Left lobe of liver (tissue), 2 donors: Measurements from ENCODE around the gene PCP2. TPM values are rescaled to one million over a fixed set of nuclear protein-coding genes. Genes with fewer than 3 reads are reported as not detected.
A peak's percentile ranks its signal among the peaks of the same experiment; 100 is the strongest.
"Not testable (repeated sequence)": the region's sequence is repeated elsewhere in the genome, so short reads cannot be mapped to it uniquely, and the experiment has no call there.

Experiments used
- ATAC-seq: fragments of 200-7000 bp; cut with Tn5 transposase; one replicate; pipeline ENCODE4 v1.9.1; 2020; ENCODE audit warnings: mild to moderate bottlenecking, moderate library complexity
- DNase-seq: peaks from one replicate; pipeline ENCODE4 v3.0.0-alpha.2; 2020; ENCODE audit warnings: low spot score
- total RNA-seq: library from RNA; stranded (reverse); gene quantifications from one replicate; pipeline ENCODE4 v1.2.1, GENCODE V29; 2021
- donor health status: DM: no; HTN: no; CAD: no; lungs with moderate emphysema.
- donor health status: DM: no; HTN: yes; CAD: no.

PCP2 gene
- total RNA-seq, 1 donor from 2014 or later, result 1.7 TPM

DNA sequence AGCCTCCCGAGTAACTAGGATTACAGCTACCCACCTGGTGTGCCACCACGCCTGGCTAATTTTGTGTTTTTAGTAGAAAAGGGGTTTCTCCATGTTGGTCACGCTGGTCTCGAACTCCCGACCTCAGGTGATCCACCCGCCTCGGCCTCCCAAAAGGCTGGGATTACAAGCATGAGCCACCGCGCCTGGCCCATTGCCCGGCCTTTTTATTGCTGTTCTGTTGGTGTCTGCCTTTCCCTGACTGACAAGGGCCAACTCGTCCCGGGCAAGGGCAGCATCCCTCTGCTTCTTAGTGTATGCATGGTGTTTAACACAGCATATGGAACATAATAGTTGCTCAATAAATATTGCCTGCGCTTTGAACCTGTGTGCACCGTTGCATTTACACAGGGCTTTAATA, 29.1 kb upstream of the PCP2 start:
- ATAC-seq (no peak), DNase-seq (no peak)

DNA sequence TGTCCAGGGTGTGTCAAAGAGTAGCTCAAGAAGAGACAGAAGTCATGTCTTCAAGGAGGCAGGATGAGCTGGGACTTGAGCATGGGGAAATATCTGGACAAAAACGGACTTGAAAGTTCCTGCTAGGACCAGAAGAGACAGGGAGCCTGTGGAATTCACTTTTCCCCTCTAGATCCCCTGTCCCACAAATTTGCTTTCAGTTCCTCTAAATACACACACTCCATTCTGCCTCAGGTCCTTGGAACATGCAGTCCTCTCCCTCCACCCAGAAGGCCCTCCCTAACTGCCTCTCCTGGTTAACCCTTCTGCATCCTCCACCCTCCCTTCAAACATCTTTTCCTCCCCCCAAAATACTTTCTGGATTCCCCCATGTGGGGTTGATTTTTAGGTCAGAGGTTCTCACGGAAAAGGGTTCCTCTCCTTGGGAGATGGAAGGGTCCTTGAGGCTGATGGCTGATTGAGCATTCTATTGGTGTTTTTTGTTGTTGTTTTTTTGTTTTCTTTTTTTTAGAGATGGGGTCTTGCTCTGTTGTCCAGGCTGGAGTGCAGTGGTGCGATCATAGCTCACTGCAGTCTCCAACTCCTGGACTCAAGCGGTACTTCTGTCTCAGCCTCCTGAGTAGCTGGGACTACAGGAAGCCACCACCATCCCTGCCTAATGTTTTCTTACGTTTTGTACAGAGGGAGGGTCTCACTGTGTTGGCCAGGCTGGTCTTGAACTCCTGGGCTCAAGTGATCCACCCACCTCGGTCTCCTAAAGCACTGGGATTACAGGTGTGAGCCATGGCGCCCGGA, 28.4 kb upstream of the PCP2 start:
- ATAC-seq, result no peak
- DNase-seq, result no peak

DNA sequence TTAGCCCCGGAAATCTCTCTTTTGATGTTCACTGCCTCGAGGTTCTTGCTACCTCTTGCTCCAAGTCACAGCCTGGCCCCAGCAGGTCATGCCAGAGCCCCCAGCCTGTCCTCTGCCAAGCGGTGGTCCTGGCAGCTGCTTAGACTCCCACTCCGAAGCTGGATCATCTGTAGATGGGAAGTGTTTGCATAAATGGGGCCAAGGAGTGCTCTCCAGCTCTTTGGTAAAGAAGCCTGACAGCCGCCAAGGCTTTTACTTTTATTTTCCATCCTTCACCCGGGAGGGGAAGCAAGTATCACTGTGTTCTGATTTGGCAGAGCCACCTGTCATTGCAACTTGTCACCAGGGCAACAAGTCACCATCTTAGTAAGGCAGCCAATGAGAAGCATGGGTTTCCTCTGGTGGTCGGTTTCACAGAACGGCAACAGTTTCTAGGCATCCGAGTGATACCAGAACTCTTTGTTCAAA, 24.7 kb upstream of the PCP2 start:
- ATAC-seq, result no peak
- DNase-seq, result no peak

DNA sequence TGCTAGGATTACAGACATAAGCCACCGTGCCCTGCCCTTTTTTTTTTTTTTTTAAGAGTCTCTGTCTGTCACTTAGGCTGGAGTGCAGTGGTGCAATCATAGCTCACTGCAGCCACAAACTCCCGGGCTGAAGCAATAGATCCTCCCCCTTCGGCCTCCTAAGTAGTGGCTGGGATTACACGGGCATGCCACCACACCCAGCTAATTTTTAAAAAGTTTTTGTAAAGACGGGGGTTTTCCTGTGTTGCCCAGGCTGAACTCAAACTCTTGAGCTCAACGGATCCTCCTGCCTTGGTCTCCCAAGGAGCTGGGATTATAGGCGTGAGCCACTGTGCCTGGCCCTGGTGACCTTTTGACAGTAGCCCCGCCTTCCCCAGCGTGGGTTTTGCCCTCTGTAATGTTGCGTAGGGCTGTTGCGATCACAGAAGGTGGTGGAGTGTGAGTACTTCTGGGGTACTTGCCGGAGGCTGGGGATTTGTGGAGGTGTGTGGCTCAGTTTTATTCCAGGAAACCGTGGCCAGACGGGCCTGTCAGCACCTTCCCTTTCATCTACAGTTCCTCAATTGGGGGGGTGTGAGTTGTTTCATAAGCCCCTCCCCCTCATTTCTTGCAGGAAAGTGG, 23.7 kb upstream of the PCP2 start:
- DNase-seq (peak; percentile 48), ATAC-seq (peak; percentile 78)

DNA sequence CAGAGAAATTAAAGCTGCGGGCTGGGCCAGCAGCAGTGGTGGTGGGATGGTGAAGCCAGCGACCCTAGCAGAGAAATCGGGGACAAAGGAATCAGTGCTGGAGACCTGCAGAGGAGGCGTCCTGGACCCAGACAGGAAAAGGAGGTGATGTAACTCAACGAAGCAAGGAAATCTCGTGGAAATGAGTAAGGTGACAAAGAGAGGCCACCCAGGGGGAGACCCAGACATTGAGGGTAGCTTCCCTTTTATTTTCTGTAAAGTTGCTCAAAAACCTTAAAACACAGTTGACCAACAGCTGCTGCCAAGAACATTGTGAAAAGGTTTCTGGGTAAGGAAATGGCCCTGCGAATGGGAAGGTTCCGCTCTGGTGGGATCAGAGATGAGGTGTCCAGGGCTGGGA, 22.1 kb upstream of the PCP2 start:
- DNase-seq (no peak), ATAC-seq (no peak)

DNA sequence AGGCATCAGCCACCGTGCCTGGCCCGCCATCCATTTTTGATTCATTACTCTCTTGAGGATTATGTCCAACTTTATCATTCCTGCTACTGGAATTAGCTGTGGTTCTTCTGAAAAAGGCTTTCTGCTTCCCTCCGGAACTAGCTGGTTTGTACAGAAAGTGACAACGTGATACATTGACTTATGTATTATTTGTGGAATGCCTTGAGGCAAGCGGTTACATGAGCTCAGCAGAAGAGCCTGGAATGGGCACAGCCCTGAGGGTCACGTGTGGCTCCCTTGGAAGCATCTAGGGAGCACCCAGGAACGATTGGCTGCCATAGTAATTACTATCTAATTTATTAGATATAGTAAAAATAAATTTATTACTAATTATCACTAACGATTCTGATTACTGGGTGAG, 20.9 kb upstream of the PCP2 start:
- ATAC-seq (no peak), DNase-seq (no peak)

DNA sequence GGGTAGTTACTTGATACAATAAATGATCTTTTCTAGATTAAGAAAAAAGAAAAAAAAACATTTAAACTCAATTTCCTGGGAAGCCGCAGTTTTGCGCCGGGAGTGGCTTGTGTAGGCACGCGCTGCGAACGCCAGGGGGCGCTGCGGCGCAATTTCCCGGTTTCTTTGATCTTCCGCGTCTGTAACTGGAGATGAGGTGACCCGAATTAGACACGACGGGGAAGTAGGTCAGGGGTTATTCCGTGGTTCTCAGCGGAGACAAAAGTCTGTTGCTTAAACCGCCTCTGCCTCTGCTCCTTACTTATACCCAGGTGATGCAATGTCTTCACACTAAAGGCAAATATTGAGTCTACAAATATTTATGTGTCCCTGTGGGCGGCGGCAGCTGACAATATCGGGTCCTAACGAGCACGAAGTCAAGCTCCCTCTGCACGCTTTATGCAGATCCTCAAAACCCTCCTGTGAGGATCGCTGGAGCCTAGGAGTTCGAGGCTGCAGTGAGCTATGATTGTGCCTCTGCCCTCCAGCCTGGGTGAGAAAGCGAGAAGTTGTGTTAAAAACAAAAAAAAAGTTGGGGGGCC, 18.6 kb upstream of the PCP2 start:
- DNase-seq (peak; percentile 89), ATAC-seq (peak; percentile 95)

DNA sequence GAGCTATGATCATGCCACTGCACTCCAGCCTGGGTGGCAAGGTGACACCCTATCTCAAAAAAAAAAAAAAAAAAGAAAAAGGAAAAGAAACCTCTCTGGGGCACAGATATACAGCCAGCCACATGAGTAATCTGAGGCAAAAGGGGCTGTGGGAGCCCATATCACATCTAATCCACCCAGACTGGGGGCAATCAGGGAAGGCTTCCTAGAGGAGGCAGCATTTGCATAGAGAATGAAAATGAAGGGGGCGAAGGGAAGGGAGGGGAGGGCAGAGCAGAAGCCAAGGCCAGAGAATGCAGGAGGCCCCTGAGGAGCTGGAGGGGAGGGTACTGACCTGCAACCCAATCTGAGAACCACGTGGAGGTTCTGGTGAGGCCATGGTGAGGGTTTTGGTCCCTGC, 16.6 kb upstream of the PCP2 start:
- ATAC-seq, result no peak

DNA sequence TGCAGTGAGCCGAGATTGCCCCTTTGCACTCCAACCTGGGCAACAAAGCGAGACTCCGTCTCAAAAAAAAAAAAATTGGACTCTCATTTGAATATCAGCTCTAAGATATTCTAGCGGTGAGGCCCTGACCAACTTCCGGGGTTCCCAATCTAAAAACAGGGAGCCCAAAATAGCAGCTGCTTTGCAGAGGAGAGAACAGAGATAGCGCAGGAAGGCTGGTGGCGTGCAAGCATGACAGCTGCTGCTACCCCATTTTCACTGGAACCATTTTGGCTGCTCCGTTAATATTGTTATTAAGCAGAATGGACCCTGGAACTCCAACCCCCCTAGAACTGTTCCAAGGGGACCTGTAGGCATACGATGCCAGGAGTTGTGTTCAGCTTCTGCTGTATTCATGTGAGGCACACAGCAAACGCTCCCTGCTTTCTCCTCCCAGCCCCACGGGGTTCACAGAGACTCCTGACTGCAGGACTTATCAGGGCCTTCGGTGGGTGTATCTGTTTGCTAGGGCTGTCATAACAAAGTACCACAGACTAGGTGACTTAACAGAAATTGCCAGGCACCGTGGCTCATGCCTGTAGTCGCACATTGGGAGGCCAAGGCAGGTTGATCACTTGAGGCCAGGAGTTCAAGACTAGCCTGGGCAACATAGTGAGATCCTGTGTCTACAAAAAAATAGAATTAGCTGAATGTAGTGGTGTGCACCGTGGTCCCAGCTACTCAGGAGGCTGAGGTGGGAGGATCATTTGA, 14.9 kb upstream of the PCP2 start:
- ATAC-seq, result no peak

More for the DNA sequence above, 16.6 kb upstream of the PCP2 start:
- no peak for DNase-seq

DNA sequence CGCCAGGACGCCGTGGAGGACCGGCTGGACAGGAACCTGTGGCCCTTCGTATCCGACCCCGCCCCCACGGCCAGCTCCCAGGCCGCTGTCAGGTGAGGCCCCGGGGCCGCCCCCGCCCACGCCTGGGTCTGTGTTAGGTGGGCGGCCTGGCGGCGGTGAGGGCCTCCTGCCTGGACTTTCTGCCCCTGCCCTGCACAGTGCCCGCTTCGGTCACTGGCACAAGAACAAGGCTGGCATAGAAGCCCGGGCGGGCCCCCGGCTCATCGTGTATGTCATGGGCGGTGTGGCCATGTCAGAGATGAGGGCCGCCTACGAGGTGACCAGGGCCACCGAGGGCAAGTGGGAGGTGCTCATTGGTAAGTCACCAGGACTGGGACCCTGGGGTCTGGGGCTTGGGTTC, 13.6 kb upstream of the PCP2 start:
- no peak for DNase-seq
- ATAC-seq, result no peak

More for the DNA sequence above, 14.9 kb upstream of the PCP2 start:
- DNase-seq, result no peak

DNA sequence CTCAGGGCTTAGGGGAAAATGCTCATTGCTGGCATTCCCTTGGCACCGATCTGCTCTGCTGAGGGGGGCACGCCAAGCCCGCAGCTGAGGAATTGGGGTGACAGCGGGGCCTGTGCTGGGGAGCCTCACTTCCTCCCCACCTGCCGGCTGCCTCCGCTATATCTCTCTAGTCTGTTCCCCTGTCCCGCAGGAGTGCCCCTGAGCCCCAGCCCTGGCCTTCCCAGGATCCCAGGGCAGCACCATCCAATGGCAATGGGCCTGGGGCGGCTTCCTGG, 12.8 kb upstream of the PCP2 start:
- DNase-seq (no peak), ATAC-seq (no peak)

DNA sequence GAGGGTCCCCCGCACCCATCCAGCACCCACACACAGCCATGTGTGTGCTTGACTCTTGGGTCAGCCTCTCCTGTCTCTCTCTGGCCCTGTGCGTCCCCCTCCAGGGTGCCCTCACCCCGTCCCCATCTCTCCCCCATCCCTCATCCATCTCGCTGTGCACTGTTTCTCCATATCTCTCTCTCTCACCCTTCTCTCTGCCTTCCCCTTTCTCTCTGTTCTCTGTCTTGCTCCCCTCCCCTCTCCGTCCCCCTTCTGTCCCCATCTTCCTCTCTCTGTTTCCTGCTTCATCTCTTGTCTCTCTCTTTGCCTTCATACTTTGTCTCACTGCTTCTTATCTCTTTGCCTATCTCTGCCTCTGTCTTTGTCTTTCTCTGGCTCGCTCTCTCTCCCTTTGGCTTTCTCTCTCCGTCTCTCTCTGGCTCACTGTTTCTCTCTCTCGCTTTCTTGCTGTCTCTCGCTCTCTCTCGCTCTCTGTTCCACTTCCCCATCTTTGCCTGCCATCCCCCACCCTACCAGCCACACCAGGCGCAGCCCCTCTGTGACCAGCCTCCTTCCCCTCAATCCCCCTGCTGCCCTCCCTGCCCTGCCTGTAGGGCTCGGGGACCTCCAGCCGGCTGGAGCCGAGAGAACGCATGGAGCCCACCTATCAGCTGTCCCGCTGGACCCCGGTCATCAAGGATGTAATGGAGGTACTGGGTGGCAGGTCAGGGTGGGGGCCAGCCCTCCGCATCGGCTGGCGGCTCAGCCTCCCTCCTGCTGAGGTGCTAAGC, 12.3 kb upstream of the PCP2 start:
- no peak for DNase-seq
- ATAC-seq, result no peak

DNA sequence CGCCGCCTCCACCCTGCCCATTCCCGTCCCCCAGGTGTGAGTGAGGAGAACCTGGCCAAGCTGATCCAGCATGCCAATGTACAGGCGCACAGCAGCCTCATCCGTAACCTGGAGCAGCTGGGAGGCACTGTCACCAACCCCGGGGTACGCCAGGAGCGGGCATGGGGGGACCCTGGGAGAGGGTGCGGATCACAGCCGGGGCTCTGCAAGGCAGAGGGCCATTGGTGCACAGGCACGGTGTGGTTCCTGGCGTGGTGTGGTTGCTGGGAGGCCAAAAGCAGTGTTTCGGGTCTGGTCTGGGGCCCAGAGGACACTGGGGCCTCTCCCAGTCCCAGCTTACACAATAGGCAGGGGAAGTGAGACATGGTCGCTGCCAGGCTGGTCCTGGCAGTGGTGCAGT, 11.6 kb upstream of the PCP2 start:
- DNase-seq, result no peak
- no peak for ATAC-seq

DNA sequence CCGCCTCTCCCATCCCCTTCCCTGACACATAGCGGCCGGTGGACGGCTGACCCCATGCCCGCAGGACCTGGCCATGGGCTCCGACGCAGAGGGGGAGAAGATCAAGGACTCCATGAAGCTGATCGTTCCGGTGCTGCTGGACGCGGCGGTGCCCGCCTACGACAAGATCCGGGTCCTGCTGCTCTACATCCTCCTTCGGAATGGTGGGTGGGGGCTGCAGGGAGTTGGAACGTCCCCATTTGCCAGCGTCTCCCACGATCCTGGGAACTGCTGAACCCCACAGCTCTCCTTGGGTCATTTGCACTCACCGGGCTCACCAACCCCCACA, 11.0 kb upstream of the PCP2 start:
- ATAC-seq (no peak), DNase-seq (no peak)

DNA sequence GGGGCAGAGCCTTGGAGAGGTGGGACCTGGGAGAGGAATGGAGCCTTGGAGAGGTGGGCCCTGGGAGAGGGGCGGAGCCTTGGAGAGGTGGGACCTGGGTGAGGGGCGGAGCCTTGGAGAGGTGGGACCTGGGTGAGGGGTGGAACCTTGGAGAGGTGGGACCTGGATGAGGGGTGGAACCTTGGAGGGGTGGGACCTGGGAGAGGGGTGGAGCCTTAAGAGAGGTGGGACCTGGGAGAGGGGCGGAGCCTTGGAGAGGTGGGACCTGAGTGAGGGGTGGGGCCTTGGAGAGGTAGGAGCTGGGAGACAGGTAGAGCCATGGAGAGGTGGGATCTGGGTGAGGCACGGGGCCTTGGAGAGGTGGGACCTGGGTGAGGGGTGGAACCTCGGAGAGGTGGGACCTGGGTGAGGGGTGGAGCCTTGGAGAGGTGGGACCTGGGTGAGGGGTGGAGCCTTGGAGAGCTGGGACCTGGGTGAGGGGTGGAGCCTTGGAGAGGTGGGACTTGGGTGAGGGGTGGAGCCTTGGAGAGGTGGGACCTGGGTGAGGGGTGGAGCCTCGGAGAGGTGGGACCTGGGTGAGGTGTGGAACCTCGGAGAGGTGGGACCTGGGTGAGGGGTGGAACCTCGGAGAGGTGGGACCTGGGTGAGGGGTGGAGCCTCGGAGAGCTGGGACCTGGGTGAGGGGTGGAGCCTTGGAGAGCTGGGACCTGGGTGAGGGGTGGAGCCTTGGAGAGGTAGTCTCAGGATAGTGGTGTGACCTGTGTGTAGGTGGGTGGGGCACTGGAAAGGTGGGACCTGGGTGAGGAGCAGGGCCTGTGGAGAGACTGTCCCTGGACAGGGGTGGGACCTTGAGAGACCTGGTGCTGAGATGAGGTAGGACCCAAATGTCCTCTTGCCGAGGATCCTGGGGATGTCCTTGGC, 10.4 kb upstream of the PCP2 start:
- DNase-seq, ATAC-seq: not testable (repeated sequence)

DNA sequence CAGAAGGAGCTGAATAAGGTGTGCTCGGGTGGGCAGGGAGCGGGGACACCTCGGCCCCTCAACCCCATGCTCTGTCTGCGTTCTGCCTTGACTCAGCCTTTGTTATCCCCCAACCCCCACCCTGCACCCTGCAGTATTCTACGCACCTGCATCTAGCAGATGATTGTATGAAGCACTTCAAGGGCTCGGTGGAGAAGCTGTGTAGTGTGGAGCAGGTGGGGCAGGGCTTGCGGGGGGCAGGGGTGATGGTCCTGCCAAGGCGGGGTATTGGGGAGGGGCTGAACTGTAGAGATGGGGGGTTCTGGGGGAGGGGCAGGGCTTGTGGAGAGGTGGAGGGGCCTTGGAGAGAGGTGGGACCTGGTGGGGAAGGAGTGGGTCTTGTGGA, 9.5 kb upstream of the PCP2 start:
- ATAC-seq (no peak), DNase-seq (no peak)

DNA sequence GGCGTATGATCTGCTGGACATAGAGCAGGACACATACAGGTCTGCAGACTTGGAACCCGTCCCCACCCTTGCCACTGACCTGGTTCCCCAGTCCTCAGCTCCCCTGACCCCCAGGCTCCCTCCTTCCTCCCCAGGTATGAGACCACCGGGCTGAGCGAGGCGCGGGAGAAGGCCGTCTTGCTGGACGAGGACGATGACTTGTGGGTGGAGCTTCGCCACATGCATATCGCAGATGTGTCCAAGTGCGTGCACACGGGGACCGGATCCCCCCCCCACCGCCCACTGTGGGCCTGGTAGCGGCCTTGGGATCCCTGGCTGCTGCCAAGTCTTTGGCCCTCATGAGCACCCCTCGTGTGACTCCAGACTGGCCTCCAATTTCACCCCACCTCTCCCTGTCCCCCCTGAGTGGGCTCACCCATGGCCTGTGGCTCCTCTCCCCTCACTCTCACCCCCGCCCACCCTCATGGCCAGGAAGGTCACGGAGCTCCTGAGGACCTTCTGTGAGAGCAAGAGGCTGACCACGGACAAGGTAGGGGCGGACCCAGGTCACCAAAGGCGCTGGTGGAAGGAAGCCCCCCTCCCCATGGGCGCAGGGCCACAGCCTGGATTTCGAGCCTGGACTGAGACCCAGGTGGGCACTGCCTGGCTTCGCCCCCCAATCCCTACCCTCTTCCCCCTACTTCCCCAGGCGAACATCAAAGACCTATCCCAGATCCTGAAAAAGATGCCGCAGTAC, 8.9 kb upstream of the PCP2 start:
- no peak for DNase-seq
- ATAC-seq, result no peak

DNA sequence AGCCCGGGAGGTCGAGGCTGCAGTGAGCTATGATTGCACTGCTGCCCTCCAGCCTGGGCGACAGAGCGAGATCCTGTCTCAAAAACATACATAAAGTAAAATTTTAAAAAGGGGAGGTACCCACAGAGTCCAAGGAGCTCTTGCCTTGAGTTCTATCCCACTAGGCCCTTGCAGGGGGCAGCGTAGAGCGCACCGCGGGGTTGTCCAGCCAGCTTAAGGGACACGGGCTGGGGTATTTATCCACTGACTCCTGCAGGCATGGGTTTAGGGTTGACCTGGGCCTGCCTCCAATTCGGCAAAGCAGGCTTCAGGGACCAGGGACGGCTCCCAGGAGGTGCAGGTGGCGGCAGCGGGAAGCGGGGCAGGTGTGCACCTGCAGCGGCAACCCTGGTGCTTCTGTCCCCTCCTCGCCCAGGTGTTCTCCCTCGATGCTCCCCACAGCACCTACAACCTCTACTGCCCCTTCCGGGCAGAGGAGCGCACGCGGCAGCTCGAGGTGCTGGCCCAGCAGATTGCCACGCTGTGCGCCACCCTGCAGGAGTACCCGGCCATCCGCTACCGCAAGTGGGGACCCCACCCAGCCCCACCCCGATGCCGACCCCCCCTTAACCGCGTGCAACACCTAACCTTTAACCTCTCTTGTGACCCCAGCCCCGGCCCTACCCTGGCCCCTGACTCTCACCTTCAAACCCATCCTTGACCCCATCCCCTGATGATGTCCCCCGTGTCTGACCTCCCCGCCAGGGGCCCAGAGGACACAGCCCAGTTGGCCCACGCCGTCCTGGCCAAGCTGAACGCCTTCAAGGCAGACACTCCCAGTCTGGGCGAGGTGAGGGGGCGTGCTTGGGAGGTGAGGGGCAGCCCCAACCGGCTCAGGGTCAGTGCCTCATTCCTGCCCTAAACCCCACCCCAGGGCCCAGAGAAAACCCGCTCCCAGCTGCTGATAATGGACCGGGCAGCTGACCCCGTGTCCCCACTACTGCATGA, 8.1 kb upstream of the PCP2 start:
- DNase-seq, result no peak

More for the DNA sequence above, 8.1 kb upstream of the PCP2 start:
- ATAC-seq, result no peak
